ENCODE data around the gene MAP2K7.

The MAP2K7 gene

DNA sequence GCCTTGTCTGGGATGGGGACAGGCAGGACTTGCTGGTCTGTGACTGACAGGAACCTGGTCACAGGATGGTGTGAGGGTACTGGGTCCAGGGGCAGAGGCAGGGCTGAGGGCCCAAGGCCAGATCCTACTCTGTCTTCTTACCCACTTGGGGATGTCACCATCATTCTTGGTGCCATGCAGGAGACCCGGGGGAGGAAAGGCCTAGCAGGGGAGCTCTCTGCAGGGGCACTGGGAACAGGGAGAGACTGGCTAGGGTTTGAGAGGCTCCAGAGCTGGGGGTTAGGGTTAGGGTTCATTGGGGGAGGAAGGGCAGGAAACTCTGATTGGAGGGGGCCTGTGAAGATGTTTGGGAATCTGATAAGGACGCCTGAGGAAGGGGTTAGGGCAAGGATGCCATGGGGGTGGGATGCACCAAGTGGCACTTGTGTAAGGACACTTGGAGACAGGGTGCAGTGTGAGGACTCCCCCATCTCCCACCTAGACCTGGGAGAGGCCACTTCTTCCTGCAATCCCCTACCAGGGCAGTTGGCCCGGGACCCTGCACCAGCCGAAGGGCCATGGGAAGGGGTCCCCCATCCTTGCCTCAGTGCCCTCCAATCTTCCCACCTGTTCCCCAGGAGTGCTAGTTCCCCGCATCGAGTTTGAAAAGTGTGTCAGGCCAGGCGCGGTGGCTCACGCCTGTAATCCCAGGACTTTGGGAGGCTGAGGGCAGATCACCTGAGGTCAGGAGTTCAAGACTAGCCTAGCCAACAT, 36.4 kb upstream of the MAP2K7 start:
- no peak for DNase-seq

DNA sequence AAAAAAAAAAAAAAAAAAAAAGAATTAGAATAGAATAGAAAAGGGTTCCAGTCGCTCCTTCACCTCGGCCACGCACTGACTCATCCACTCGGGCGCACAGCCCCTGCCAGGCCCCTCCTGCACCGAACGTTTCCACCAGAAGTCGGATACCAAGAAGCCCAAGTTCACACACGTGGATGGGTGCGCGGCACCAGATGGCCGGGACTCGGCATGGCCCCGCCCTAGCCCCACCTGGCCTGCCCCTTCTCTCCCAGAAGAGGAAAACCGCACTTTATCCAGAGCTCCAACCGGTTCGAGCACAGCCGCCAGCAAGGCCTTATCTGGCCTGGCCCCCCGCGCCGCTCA, 35.4 kb upstream of the MAP2K7 start:
- no peak for DNase-seq

DNA sequence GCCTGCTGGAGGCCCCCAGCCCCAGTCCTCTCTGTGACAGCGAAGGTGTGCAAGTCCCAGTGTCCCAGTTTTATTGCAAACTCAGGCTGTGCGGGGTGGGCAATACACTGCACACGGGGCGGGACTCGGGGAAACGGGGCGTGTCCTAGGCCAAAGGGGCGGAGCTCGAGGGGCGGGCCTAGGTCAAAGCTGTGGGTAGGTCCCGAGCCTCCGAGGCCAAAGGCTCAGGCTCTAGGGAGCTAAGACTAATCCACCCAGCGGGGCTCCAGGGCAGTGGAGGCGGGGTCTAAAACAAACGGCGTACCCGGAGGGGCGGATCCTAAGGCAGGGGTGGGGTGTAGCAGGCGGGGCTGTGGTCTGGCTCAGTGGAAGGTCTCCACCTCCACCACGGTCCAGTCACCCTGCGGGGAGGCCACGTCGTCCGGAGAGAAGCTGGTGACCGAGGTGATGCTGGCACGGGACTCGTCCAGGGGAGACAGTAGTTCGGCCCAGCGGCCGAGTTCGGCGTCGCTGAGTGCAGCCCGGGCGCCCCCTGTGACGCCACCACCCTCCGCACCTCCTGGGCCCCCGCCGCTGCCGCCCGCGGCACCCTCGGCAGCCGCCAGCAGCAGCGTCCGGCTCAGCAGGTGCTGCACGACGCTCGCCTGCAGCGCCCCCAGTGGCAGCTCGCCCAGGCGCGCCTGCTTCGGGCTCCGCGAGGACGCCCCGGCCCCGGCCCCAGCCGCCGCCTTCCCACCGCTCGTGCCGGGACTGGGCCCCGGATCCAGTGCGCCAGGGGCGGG, 34.8 kb upstream of the MAP2K7 start:
- DNase-seq, result no peak

DNA sequence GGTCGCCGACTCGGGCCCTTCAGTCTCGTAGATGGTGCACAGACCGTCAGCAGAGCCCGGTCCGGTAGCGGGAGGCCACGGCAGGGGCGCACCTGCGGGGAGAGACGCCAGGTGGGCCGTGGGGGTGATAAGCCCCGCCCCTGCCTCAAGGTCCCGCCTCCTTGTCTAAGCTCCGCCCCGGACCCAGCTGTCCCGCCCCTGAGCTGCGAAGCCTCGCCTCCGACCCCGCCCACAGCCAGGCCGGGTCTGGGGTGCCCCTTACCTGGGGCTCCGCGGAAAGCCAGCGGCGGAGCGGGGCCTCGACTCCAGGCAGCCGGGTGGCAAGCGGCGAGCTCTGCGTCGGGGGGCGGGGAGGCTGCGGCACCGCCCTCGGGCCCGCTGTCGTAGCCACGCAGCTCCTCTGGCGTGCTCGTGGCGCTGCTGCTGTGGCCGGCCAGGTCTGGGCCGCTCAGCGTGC, 34.2 kb upstream of the MAP2K7 start:
- no peak for DNase-seq

DNA sequence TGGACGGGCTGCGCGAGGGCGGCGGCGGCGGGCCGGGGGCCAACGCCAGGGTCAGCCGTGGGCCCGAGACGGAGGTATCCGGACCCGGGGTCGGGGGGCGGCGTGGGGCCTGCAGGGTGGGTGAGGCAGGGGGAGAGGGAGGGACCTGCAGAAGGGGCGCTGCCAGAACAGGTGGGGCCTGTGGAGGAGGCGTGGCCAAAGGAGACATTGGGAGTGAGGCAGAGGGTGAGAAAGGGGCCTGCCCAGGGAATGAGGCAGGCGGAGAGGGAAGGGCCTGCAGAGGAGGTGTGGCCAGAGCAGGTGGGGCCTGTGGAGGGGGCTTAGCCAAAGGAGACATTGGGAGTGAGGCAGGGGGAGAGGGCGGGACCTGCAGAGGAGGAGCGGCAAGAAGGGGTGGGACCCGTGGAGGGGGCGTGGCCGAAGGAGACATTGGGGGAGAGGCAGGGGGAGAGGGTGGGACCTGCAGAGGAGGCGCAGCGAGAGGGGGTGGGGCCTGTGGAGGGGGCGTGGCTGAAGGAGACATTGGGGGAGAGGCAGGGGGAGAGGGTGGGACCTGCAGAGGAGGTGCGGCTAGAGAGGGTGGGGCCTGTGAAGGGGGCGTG, 33.7 kb upstream of the MAP2K7 start:
- peak in 1 of 2 experiments; percentile 35 for DNase-seq

DNA sequence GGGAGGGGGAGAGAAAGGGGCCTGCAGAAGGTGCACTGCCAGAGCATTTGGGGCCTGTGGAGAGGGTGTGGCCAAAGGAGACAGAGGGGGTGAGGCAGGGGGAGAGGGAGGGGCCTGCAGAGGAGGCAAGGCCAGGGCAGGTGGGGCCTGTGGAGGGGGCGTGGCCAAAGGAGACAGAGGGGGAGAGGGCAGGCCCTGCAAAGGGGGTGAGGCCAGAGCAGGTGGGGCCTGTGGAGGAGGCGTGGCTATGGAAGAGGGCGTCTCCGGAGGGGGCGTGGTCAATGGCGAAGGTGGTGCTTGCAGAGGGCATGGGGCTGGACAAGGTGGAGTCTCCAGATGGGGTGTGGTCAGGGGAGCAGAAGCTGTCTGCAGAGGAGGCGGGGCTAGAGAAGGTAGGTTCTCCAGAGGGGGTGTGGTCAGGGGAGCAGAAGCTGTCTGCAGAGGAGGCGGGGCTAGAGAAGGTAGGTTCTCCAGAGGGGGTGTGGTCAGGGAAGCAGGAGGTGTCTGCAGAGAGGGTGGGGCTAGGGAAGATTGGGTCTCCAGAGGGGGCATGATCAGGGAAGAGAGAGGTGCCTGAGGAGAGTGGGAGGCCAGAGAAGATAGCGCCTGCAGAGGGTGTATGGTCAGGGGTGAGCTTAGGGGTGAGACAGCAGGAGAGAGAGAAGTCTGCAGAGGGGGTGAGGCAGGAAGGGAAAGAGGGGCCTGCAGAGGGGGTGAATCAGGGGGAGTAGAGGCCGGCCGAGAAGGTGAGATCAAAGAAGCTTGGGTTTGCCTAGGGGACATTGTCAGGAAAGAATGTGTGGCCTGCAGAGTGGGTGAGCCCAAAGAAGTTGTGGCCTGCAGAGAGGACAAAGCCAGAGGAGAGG, 32.9 kb upstream of the MAP2K7 start:
- DNase-seq, result peak; percentile 30 to 35

DNA sequence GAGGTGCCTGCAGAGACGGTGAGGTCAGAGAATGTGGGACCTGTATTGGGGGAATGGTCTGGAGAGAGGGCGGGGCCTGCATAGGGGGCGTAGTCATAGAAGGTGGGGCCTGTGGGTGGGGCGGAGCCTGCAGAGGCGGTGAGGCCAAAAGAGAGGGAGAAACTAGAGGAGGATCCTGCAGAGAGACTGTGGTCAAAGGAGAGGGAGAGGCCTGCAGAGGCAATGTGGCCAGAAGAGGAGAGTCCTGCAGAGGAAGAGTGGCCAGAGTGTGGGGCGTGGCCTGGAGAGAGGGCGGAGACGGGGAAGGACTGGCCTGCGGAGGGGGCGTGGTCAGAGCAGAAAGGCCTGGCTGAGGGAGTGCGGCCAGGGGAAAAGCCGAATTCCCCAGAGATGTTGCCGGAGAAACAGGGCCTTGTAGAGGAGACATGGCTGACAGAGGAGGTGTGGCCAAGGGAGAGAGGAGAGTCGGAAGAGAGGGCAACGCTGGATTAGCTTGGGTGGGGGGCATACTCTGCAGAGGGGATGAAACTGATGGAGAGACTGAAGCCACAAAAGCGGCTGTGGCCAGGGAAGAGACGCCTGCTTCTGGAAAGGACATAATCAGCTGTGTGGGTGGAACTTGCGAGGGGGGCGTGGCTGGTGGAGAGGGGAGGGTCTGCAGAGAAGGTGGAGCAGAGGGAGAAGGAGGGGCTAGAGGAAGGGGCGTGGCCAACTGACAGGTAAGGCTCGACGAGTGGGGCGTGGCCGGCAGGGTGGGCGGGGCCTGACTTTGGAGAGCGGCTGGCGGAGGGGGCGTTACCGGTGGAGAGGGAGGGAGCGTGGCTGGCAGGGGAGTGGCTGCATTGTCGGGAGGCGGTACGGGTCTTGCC, 32.0 kb upstream of the MAP2K7 start:
- peak; percentile 64 to 74 for DNase-seq

DNA sequence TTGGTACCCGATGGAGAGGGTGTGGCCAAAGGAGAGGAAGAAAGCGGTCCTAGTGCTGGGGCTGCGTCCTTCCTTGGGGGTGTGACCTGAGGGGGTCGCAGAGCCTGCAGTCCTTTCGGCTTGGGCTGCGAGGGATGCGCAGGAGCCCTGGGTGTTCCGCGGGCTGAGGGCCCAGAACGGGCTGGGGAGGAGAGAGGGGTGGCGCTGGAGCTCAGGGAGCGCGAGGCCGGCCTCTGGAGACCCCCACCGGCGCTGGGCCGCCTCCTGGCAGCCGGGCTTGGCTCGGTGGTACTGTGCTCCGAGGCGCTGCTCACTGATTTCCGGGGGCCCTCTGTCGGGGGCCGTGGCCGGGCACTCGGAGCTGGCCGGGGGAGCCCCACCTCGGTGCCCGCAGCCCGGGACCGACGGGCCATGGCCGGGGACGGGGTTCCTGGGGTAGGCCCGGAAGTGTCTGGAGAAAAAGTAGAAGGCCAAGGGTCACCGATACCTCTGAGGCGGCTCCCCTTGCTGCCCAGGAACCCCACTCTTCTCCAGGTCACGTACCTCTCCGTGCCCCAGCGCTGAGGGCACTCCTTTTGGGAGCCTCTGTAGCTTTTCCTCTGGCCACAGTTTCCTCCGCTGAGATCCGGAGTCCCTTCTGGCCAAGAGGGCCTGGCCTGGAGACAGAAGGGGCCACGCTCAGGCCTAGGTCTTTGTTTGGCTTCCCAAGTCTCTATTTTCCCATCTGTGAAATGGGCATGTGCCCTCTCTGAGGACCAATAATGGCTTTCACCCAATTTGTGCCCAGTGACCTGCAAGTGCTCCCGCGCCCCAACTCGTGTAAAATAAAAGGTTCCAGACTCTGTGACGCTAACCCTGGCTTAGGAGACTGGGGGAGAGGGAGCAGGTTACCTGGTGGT, 31.1 kb upstream of the MAP2K7 start:
- DNase-seq, result no peak

DNA sequence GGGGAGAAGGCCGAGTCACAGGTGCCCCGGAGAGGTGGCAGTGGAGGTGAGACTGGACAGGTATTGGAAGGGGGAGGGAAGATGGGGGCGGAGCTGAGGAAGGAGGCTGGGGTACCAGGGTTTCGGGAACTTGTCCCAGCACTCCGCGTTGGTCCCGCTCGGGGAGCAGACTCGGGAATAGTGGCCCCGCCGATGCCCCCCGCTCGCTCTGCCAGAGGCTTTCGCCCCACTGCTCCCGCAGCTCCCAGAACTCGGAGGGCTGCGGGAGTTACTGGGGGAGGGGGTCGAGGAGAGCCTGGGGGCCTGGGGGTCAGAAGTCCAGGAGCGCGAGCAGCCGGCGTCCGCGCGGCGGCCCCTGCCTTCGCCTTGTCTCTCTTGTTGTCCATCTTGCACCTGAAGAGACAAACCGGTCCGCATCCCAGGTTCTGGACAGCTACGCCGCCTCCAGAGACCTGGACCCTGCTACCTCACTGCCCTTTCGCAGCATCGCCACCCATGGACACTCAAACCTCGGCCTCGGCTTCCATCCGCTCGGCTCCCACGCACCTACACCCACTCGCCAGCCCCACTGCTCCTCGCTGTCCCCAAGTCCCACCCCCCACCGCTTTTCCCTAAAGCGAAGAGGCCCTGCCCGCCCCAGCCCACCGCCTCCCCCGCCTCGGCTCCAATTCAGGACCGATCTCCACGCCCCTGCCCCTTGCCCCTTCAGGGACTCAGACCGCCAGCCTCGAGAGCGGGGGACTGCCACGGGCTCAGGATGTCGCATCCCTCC, 30.2 kb upstream of the MAP2K7 start:
- DNase-seq, result no peak

DNA sequence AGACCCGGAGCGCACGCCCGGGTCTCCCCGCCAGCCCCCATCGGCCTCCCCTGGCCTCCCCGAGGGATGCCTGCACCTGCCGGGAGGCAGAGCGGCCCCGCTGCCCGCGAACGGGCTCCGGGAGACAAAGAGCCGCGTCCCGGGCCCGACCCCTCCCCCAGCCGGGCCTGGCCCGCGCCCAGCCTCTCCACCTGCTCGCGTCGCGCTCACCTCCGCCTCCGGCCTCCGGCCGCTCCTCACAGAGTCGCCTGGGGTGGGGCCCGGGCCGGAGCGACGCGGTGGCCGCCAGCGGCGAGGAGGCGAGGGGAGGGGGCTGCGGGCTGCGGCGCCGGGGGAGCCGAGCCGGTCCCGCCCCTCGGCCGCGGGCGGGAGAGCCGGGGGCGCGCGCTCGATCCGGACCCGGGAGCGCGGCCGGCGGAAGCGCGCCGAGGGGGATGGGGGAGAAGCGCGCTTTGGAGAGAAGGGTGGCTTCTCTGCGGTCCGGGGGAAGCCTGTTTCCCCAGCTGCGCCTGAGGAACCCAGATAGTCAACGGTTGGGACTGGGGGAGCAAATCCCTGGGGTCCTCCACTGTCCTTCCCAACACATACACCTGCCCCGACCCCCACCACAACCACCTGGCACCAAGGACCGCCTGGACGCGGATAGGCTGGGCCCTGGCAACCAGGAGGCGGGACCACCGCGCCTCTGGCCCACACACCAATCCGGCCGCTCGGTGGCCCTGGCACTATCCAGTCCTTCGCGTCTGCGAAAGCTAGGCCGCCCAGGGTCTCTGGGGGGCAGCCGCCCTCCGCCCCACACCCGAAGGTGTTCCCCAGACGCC, 29.4 kb upstream of the MAP2K7 start, which contains the start of gene PRR36:
PRR36 (minus strand) TSS at position 315 of the 821 bp plus-strand sequence. CDS start 701 bp downstream, outside the sequence.
- DNase-seq, result peak; percentile 73 to 78

DNA sequence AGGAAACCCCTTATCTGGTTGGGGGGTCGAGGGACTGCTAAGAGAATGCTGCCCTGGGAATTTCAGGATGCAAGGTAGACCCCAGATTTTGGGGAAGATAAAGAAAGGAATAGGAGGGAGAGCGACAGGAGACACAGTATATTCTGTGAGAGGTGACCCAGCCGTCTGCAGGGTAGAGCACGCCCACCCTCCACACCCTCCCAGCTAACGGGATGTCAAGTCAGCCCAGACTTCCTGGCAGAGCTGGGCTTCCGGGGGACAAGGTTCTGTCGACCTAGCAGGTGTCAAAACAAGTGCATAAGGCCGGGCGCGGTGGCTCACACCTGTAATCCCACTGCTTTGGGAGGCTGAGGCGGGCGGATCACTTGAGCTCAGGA, 28.8 kb upstream of the MAP2K7 start:
- no peak for DNase-seq

DNA sequence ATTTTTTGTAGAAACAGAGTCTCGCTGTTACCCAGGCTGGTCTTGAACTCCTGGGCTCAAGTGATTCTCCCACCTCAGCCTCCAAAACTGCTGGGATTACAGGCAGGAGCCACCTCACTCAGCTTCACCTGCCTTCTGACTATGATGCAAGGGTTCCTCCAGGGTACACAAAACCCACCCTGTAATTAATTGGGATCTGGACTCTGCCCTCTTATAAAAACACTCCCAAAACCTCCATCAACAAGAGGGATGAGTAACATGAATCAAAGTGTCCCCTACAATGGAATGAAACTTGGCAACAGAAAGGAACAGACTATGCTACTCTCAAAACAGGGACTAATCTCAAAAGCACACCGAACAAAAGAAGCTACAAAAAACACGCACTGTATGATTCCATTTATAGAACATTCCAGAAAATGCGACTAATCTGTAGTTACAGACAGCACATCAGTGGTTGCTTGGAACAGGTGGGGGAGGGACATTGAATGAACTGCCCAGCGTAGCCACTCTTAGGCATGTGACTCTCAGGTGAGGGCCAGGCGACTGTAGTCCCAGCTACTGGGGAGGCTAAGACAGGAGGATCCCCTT, 26.3 kb upstream of the MAP2K7 start:
- DNase-seq, result no peak

DNA sequence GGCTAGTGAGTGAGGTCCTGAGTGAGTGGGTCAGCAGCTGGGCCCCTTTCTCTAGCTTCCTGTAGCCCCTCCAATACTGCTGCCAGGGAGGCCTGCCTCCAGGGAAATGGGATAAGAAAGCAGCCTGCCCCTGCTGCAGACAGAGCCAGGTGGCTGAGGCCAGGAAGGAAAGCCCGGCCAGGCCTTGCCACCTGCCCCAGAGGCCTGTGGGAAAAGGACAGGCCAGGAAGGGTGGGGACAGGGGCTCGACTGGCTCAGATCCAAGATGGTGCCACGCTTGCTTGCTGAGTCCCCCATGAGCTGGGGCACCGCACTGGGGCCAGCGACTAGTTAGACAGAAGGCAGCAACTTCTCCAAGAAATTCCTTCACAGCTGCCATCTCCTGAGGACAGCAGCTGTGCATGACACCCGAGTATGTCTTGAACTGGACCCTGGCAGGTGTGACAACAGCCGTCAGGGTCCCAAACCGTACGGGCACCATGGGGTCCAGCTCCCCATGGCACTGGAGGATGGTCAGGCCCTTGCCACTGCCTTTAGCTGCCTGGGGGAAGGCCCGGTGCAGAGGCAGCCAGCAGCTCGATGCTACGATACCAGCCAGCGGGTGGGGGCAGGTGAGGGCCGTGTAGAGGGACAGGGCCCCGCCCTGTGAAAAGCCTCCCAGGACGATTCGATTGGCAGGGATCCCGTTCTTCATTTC, 24.4 kb upstream of the MAP2K7 start:
- no peak for DNase-seq

DNA sequence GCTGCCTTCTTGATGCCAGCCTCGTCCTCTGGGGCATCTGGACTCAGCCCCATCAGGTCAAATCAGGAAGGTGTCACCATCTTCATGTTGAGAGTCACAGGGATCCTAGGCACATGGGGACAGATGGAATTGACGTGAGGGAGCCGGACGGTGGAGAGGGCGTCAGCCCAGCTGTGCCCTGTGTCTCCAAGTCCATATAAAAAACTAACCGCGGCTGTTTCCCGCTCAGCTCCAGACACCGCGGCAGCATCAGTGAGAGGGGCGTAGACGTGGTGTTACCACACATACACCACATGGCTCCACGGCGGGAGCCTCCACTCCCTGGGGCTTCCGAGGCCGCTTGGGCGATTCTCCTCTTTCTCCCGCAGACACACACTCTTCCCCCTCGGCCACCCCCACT, 23.8 kb upstream of the MAP2K7 start:
- DNase-seq, result no peak

DNA sequence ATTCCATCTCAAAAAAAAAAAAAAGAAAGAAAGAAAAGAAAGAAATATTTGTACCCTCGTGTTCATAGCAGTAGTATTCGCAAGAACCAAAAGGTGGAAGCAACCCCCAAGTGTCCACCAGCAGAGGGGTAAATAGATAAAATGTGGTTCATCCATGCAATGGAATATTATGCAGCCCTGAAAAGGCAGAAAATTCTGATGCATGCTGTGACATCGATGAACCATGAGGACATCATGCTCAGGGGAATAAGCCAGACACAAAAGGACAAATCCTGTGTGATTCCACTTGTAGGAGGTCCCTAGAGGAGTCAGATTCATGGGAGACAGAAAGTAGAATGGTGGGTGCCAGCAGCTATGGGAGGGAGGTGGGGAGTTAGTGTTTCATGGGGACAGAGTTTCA, 21.8 kb upstream of the MAP2K7 start:
- no peak for DNase-seq

DNA sequence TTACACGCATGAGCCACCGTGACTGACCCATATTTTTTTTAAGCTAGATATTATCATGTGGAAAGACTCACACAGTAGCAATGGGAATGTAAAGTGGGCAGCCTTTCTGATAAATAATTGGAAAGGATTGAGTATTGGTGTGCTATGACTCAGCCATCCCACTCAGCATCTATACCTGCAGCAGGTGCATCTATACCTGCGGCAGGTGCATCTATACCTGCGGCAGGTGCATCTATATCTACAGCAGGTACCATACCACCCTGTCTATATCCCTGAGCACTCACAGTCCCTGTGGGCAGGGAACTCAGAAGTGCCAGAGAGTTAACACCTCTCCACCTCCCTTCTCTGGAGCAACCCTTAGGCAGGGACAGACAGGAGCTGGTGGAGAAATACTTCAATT, 20.6 kb upstream of the MAP2K7 start:
- no peak for DNase-seq

DNA sequence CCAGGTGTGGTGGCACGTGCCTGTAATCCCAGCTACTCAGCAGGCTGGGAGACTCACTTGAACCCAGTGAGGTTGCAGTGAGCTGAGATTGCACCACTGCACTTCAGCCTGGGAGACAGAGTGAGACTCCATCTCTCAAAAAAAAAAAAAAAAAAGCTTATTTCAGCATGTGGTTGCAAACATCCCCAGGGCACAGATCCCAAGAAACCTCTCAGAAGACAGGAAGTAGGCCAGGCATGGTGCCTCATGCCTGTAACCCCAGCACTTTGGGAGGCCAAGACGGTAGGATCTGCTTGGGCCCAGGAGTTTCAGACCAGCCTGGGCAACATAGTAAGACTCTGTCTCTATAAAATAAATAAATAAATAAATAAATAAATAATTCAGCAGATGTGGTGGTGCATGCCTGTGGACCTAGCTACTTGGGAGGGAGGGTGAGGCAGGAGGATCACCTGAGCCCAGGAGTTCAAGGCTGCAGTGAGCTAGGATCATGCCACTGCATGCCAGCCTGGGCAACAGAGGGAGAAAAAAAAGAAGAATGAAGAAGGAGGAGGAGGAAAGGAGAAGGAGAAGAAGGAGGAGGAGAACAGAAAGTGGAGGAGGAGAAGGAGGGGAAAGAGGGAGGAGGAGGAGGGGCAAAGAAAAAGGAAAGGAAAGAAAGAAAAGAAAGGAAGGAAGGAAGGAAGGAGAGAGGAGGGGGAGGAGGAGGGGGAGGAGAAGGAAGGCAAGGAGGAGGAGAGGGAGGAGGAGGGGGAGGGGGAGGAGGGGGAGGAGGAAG, 19.7 kb upstream of the MAP2K7 start:
- no peak for DNase-seq

Data from NCI-H1930 (cell line).